ENCODE results near the gene PHLDB2. TPM values are rescaled to one million over a fixed set of nuclear protein-coding genes. Genes with fewer than 3 reads are reported as not detected.

Gene PHLDB2
- total and polyA plus RNA-seq, 2 of the 4 experiments (the other 2 are of a cell fraction), result 10.6 to 28.7 TPM

GRCh38 chr3:111954228-111954990, 95.3 kb downstream of the PHLDB2 start:
- WGBS, 2 experiments (ENCODE audit: extremely low coverage in 2 of 2, insufficient read length in 1 of 2), result no CpG with 5 or more reads among the region's 6 CpGs
- dilution Hi-C loops (cut with HindIII; ENCODE audit: low sequenced_read_pairs, unreplicated experiment), result loop anchor here (25.0 kb wide), 1 partner anchor 242 kb away; no protein-coding TSS in a partner anchor
- CTCF ChIA-PET, result interaction anchor here (0.9 to 1.7 kb wide), 2 partner anchors 11 to 37 kb away, joined by 3 to 4 read pairs; no protein-coding TSS in a partner anchor
- H3K36me3 ChIP-seq (ENCODE audit: control insufficient read depth, insufficient read depth, low read length), result peaks cover 12% of the 10 kb centered on the region
- H3K4me1 ChIP-seq (ENCODE audit: control insufficient read depth, insufficient read depth, low read length), result no peaks in the 10 kb centered on the region
- no peak overlapping the region for H2BK5ac ChIP-seq (ENCODE audit: low read depth, low read length, poor library complexity, severe bottlenecking)
- POLR2A ChIA-PET (ENCODE audit: unreplicated experiment), result no interaction called here
- H2BK20ac ChIP-seq (ENCODE audit: low read depth, low read length), result no peak overlapping the region
- no peak overlapping the region for H3K9ac ChIP-seq (ENCODE audit: low read depth, low read length)
- H4K91ac ChIP-seq (ENCODE audit: insufficient read depth, low read depth, low read length), result no peak overlapping the region
- BruUV-seq (replicated peaks), result no TSS peak
- H3K4ac ChIP-seq (ENCODE audit: low read depth, low read length), result no peak overlapping the region
- H2AFZ ChIP-seq (replicated peaks; ENCODE audit: low read length, poor library complexity), result no peak overlapping the region
- intact Hi-C loops (cut with micrococcal nuclease), result no loop called here
- H3K56ac ChIP-seq (ENCODE audit: extremely low read depth, insufficient read depth, low read length), result no peak overlapping the region
- in situ Hi-C loops (cut with MboI; ENCODE audit: low sequenced_read_pairs), result loop anchor here (25.0 kb wide), 1 partner anchor 367 kb away; the partner anchor contains the start of gene ZBED2
- no peak overlapping the region for H3K23ac ChIP-seq (ENCODE audit: low read depth, low read length)
- no peaks in the 10 kb centered on the region for H3K79me1 ChIP-seq (ENCODE audit: low read depth in 1 of 2, low read length in 2 of 2)
- no peak overlapping the region for H2BK120ac ChIP-seq (ENCODE audit: low read depth, low read length)
- no peak overlapping the region for H3K4me2 ChIP-seq (ENCODE audit: low read depth, low read length)
- H3K4me3 ChIP-seq (ENCODE audit: insufficient read depth, low read depth, low read length), result no peak overlapping the region
- no peak overlapping the region for H3K27ac ChIP-seq (ENCODE audit: insufficient read depth, low read length)
- ATAC-seq (ENCODE audit: low read depth) (no peak; the same call in 1 of the 2 replicates), DNase-seq (peak; percentile 11)
- H3K27me3 ChIP-seq (ENCODE audit: control insufficient read depth, insufficient read depth, low read length), result no peaks in the 10 kb centered on the region
- no peak overlapping the region for H4K8ac ChIP-seq (ENCODE audit: low read depth in 2 of 2, low read length in 2 of 2)
- peak overlapping the region; percentile 58; the same call in 1 of the 2 replicates for H3K18ac ChIP-seq (ENCODE audit: low read depth, low read length)
- no peaks in the 10 kb centered on the region for H4K20me1 ChIP-seq (ENCODE audit: insufficient read depth, low read length)
- H2BK15ac ChIP-seq (ENCODE audit: low read depth, low read length), result no peak overlapping the region
- no peak overlapping the region for H2AK5ac ChIP-seq (ENCODE audit: low read depth, low read length)
- H3K9me1 ChIP-seq (ENCODE audit: insufficient read depth, low read length), result peaks cover 5% of the 10 kb centered on the region; the same call in 1 of the 2 replicates
- no peak overlapping the region for H2AK9ac ChIP-seq (replicated peaks; ENCODE audit: low read depth, low read length, poor library complexity)
- H3K14ac ChIP-seq (replicated peaks; ENCODE audit: low read depth, low read length), result no peak overlapping the region
- no peak overlapping the region; the same call in 1 of the 2 replicates for H4K5ac ChIP-seq (ENCODE audit: low read depth, low read length)
- no peaks in the 10 kb centered on the region for H3K9me3 ChIP-seq (ENCODE audit: control insufficient read depth, insufficient read depth, low read length)
- TF ChIP-seq MAFK (IDR thresholded peaks at IDR 0.05; ENCODE audit: low read depth, low read length) (peak; percentile 87), FOS (IDR thresholded peaks at IDR 0.05; ENCODE audit: low read depth, low read length) (no peak)

Data from IMR-90 (cell line).